Daoy (cell line): ENCODE data around the gene SEC22A. TPM values are rescaled to one million over a fixed set of nuclear protein-coding genes. Genes with fewer than 3 reads are reported as not detected.

Experiments used
- DNase-seq: peaks from one replicate; pipeline ENCODE4 v3.0.0-alpha.2; 2015; ENCODE audit warnings: low read depth
- total RNA-seq: library from RNA; depleted of rRNA; stranded (reverse); fragments of >200 nt; shearing (Covaris generic); gene quantifications from 2 replicates; pipeline ENCODE4 v1.2.3, GENCODE V29; 2014

SEC22A gene
- total RNA-seq, 1 experiment from 2014 or later = 44.9 TPM

GRCh38 chr3:123262868-123263267 is 61.1 kb downstream of the SEC22A start:
- no peak for DNase-seq

DNA sequence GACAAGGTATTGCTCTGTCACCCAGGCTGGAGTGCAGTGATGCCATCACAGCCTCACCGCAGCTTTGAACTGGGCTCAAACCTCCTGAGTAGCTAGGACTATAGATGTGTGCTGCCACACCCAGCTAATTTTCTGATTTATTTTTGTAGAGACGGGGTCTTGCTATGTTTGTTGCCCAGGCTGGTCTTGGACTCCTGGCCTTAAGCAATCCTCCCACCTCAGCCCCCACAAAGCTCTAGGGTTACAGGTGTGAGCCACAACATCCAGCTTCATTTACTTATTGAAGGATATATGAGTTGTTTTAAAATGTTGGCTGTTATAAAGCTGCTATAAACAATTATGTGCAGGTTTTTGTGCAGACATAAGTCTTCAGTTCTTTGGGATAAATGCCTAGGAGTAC is 62.2 kb downstream of the SEC22A start:
- no peak for DNase-seq

DNA sequence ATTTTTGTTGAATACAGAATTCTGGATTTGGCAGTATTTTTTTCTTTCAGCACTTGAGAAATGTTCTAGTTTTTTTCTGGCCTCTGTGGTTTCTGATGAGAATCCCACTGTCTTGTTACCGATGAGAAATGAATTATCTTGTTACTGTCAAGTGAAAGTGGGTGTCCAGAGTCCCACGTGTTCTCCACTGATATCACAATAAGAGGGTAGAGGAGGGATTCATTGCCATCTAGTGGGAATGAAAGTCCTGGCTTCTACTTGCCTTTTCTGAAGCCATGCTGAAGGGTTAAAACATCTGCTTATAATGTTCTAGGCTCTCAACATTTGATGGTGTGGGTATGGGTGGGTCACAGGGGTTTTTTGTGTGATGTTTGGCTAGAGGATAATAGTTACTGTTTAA is 66.1 kb downstream of the SEC22A start:
- DNase-seq = no peak

GRCh38 chr3:123270818-123271217 is 69.1 kb downstream of the SEC22A start:
- no peak for DNase-seq

GRCh38 chr3:123271466-123272159 is 69.9 kb downstream of the SEC22A start:
- DNase-seq = no peak

DNA sequence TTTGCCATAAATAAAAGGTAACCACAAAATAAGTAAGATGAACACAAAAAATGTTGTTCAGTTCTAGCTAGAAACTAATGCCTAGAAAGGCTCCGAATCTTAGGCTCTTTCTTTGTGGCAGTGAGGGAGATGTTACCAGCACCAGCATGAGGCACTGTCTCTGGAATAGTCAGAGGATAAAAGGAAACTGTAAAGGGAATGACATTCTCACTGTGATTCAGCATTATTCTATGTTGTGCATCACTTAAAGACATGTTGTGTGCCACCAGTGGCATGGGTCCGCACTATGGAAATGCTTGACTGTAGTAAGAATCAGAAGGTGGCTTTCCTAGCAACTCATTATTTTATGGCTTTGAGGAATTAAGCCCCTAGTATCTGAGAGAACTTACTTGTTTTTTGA is 70.8 kb downstream of the SEC22A start:
- peak; percentile 26 for DNase-seq

- no peak for DNase-seq
Measured at GRCh38 chr3:123275691-123276090, 73.9 kb downstream of the SEC22A start.

DNA sequence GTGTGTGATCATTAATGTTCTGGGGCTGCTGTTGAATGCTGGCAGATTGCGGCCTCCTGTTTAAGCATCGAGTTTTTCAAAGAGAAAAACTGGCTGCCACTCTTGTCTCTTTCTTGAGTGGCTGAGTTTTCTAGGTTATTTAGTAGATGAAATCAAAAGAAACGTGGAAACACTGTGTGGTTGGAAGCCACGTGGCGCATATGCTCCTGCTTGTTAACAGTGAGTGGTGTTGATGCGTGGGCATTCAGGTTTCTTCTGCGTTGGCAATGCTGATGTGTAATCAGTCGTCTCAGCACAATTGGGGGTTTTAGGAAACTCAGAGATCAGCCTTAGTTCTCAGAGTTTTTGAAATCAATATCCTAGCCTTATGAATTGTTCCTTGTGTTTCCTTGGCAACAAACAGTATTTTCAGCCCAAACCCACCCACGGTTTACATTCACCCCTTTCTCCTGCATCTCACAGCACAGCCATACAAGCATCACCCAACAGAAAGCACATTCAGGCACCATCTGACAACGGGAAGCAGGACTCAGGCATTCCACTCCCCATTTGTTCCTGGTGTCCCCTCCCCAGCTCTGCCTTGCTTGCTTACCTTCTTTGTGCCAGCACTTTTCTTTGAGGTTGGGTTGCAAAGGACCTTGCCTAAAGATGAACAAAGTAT is 74.7 kb downstream of the SEC22A start:
- no peak for DNase-seq

GRCh38 chr3:123277106-123277505 is 75.4 kb downstream of the SEC22A start:
- no peak for DNase-seq

DNA sequence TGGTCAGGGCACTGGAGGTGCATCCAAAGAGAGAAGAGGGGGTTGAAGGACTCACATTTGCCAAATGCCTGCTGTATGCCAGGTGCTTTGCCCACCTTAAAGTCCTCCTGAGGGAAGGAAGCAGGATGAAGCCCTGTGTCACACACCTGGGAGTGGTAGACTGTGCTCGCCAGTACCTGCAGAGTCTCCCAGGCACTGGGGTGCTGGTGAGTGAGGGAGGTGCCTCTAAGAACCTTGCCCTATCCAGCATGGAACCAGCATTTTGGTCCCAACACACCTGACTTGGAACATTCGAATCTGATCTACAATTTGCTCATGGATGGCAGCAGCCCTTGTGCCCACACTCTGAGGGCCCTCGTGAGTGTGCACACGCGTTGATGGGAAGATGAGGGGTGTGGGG is 76.7 kb downstream of the SEC22A start:
- DNase-seq = no peak

DNA sequence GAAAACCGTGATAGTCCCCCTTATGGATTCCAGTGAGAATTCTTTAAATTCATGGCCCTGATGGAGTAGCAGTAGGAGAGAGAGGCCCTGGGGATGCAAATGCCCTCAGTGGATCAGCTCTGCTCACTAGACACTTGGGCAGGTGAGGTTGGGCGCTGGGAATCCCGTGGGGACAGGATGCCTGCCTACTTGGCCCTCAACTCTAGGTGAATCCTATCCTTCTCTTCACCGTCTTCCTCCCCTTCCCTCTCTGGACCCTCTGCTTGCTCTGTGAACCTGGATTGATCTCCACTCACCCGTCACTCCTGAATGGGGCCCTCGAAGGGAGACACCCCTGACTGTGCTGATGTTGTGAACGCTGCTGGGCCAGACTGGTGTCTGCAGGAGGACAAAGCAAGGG is 77.4 kb downstream of the SEC22A start:
- DNase-seq = no peak

DNA sequence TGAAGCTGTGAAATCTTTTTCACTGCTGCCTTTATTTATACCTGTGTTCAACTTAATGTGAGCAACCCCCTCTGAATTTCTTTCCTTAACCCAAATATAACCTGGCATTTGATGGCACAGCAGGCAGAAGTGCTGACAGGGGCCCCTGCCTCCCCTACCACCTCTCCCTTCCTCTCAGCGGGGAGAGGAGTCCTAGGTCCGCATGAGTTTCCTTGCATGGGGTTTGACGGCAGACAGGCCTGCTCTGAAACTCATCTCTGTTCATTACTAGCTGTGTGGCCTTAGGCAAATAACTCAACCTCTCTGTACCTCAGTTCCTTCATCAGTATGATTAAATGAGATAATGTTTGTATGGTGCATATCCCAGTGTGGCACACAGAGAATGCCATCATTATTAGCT is 79.7 kb downstream of the SEC22A start:
- no peak for DNase-seq

GRCh38 chr3:123281929-123282328 is 80.2 kb downstream of the SEC22A start:
- DNase-seq = no peak

GRCh38 chr3:123282461-123282860 is 80.7 kb downstream of the SEC22A start:
- no peak for DNase-seq

DNA sequence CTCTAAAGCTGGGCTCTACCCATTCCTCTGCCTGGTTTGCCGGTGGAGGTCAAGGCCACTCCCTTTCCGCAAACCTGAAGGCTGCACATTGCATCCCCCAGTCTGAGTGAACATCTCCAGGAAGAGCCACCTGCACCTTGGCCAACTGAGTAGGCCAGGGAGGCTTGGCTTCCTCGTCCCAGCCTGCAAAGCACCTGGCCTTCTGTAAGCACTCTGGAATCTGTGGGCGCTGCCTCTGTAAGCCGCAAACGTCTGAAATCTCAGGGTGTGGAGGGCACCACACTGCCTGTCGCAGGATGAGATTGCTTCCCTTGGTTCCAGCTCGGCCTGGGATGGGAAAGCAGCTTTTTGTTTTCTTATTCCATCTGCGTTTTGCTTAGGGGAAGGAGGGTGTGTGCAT is 81.3 kb downstream of the SEC22A start:
- no peak for DNase-seq

- DNase-seq = no peak
Measured at GRCh38 chr3:123283657-123284398, 82.1 kb downstream of the SEC22A start.

GRCh38 chr3:123284399-123285010 is 82.8 kb downstream of the SEC22A start:
- no peak for DNase-seq

GRCh38 chr3:123285066-123285465 is 83.3 kb downstream of the SEC22A start:
- DNase-seq = peak; percentile 35

- no peak for DNase-seq
Measured at GRCh38 chr3:123285479-123285878, 83.7 kb downstream of the SEC22A start.

- DNase-seq = no peak
Measured at GRCh38 chr3:123285931-123286307, 84.2 kb downstream of the SEC22A start.

GRCh38 chr3:123286308-123287023 is 84.7 kb downstream of the SEC22A start:
- peak; percentile 71 for DNase-seq
